H1 (cell line): ENCODE results near the gene QPCT. TPM values are rescaled to one million over a fixed set of nuclear protein-coding genes. Genes with fewer than 3 reads are reported as not detected.

ENCODE experiments used
- FOSL1 ChIP-seq: IDR thresholded peaks from 2 replicates; pipeline ENCODE4 v1.6.1; 2011; ENCODE audit warnings: mild to moderate bottlenecking, low read depth, low read length, moderate library complexity; ENCODE audit not compliant: insufficient read depth
- POLR2A ChIP-seq, 2 experiments: IDR thresholded peaks; 1 replicate in 1 of 2; 2 replicates in 1 of 2; pipeline ENCODE4 v1.6.1; 2011; ENCODE audit warnings: low read depth in 2 of 2, low read length in 2 of 2, mild to moderate bottlenecking in 2 of 2; ENCODE audit errors: control extremely low read depth in 1 of 2
- TAF1 ChIP-seq: IDR thresholded peaks from 2 replicates; pipeline ENCODE4 v1.6.1; 2011; ENCODE audit warnings: mild to moderate bottlenecking, low read depth, low read length
- polyA plus RNA-seq, 7 experiments: library from polyadenylated mRNA; depleted of rRNA in 3 of 7; stranded (reverse) in 5 of 7; unstranded in 2 of 7; fragments of >200 nt in 5 of 7; fragments of 200-250 nt in 2 of 7; gene quantifications; 1 replicate in 5 of 7; 2 replicates in 1 of 7; 4 replicates in 1 of 7; pipeline versions ENCODE4 v1.2.1 to v1.2.3, GENCODE V29; 2011 to 2013; ENCODE audit warnings: missing spikeins in 2 of 7, mixed read lengths in 2 of 7
- total RNA-seq: library from RNA; stranded (reverse); fragmentation: NEBNext Ultra II Directional; extraction: Animal tissue kit (Norgen Biotek cat#: 25700); gene quantifications from 2 replicates; pipeline ENCODE4 v1.2.1, GENCODE V29; 2021
- TF ChIP-seq, protein P1 (sequence below): fragments of 300-600 bp; sonication (generic); IDR thresholded peaks from 2 replicates; pipeline ENCODE4 v1.7.1; 2012; ENCODE audit warnings: low read length, moderate library complexity, mild to moderate bottlenecking, inconsistent platforms; ENCODE audit not compliant: insufficient replicate concordance
- TF ChIP-seq, protein P2 (sequence below): IDR thresholded peaks from 2 replicates; pipeline ENCODE4 v1.6.1; 2012; ENCODE audit warnings: inconsistent platforms

QPCT gene
- total and polyA plus RNA-seq, 2 of the 8 experiments (the other 6 are each of a cell fraction or from before 2014, with no cell fraction given), result 4.0 to 4.3 TPM

DNA sequence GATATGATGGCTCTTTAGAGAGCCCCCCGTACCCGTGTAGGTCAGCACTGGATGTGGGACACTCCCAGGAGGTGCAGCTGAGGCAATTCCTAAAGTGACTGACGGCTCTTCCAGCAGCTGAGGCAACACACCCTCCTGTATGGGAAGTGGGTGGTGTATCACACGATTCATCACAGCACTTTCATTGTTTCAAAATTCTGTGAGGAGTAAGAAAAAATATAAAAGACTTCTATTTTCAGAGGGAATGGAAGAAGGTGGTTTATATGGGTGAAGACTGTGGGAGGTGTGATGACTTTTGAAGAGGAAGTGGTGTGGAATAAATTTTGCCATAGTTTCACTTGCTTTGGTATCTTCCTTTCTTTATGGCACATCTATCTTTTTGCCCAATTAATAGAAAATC is 22.3 kb downstream of the QPCT start (continued):
- TF ChIP-seq, protein P1, sequence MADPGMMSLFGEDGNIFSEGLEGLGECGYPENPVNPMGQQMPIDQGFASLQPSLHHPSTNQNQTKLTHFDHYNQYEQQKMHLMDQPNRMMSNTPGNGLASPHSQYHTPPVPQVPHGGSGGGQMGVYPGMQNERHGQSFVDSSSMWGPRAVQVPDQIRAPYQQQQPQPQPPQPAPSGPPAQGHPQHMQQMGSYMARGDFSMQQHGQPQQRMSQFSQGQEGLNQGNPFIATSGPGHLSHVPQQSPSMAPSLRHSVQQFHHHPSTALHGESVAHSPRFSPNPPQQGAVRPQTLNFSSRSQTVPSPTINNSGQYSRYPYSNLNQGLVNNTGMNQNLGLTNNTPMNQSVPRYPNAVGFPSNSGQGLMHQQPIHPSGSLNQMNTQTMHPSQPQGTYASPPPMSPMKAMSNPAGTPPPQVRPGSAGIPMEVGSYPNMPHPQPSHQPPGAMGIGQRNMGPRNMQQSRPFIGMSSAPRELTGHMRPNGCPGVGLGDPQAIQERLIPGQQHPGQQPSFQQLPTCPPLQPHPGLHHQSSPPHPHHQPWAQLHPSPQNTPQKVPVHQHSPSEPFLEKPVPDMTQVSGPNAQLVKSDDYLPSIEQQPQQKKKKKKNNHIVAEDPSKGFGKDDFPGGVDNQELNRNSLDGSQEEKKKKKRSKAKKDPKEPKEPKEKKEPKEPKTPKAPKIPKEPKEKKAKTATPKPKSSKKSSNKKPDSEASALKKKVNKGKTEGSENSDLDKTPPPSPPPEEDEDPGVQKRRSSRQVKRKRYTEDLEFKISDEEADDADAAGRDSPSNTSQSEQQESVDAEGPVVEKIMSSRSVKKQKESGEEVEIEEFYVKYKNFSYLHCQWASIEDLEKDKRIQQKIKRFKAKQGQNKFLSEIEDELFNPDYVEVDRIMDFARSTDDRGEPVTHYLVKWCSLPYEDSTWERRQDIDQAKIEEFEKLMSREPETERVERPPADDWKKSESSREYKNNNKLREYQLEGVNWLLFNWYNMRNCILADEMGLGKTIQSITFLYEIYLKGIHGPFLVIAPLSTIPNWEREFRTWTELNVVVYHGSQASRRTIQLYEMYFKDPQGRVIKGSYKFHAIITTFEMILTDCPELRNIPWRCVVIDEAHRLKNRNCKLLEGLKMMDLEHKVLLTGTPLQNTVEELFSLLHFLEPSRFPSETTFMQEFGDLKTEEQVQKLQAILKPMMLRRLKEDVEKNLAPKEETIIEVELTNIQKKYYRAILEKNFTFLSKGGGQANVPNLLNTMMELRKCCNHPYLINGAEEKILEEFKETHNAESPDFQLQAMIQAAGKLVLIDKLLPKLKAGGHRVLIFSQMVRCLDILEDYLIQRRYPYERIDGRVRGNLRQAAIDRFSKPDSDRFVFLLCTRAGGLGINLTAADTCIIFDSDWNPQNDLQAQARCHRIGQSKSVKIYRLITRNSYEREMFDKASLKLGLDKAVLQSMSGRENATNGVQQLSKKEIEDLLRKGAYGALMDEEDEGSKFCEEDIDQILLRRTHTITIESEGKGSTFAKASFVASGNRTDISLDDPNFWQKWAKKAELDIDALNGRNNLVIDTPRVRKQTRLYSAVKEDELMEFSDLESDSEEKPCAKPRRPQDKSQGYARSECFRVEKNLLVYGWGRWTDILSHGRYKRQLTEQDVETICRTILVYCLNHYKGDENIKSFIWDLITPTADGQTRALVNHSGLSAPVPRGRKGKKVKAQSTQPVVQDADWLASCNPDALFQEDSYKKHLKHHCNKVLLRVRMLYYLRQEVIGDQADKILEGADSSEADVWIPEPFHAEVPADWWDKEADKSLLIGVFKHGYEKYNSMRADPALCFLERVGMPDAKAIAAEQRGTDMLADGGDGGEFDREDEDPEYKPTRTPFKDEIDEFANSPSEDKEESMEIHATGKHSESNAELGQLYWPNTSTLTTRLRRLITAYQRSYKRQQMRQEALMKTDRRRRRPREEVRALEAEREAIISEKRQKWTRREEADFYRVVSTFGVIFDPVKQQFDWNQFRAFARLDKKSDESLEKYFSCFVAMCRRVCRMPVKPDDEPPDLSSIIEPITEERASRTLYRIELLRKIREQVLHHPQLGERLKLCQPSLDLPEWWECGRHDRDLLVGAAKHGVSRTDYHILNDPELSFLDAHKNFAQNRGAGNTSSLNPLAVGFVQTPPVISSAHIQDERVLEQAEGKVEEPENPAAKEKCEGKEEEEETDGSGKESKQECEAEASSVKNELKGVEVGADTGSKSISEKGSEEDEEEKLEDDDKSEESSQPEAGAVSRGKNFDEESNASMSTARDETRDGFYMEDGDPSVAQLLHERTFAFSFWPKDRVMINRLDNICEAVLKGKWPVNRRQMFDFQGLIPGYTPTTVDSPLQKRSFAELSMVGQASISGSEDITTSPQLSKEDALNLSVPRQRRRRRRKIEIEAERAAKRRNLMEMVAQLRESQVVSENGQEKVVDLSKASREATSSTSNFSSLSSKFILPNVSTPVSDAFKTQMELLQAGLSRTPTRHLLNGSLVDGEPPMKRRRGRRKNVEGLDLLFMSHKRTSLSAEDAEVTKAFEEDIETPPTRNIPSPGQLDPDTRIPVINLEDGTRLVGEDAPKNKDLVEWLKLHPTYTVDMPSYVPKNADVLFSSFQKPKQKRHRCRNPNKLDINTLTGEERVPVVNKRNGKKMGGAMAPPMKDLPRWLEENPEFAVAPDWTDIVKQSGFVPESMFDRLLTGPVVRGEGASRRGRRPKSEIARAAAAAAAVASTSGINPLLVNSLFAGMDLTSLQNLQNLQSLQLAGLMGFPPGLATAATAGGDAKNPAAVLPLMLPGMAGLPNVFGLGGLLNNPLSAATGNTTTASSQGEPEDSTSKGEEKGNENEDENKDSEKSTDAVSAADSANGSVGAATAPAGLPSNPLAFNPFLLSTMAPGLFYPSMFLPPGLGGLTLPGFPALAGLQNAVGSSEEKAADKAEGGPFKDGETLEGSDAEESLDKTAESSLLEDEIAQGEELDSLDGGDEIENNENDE, result no peak
- TF ChIP-seq, protein P2, sequence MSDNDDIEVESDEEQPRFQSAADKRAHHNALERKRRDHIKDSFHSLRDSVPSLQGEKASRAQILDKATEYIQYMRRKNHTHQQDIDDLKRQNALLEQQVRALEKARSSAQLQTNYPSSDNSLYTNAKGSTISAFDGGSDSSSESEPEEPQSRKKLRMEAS, result no peak
- TF ChIP-seq POLR2A (IDR thresholded peaks at IDR 0.05; ENCODE audit: control extremely low read depth in 1 of 2, low read depth in 2 of 2, low read length in 2 of 2) (no peak), FOSL1 (no peak), TAF1 (no peak)
- TF ChIP-seq, all 59 proteins: peak for 0
